ENCODE measurements around the gene JAK1.
"Not testable (repeated sequence)": the region's sequence is repeated elsewhere in the genome, so short reads cannot be mapped to it uniquely, and the experiment has no call there.

Gene JAK1

GRCh38 chr1:64922336-64922735 lies 44.0 kb downstream of the JAK1 start:
- DNase-seq = no peak

GRCh38 chr1:64921771-64922170 lies 44.6 kb downstream of the JAK1 start:
- DNase-seq = no peak

GRCh38 chr1:64920941-64921589 lies 45.3 kb downstream of the JAK1 start:
- no peak for DNase-seq

DNA sequence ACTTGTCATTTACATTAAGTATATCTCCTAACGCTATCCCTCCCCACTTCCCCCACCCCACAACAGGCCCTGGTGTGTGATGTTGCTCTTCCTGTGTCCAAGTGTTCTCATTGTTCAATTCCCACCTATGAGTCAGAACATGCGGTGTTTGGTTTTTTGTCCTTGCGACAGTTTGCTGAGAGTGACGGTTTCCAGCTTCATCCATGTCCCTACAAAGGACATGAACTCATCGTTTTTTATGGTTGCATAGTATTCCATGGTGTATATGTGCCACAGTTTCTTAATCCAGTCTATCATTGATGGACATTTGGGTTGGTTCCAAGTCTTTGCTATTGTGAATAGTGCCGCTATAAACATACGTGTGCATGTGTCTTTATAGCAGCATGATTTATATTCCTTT lies 47.2 kb downstream of the JAK1 start:
- DNase-seq = not testable (repeated sequence)

DNA sequence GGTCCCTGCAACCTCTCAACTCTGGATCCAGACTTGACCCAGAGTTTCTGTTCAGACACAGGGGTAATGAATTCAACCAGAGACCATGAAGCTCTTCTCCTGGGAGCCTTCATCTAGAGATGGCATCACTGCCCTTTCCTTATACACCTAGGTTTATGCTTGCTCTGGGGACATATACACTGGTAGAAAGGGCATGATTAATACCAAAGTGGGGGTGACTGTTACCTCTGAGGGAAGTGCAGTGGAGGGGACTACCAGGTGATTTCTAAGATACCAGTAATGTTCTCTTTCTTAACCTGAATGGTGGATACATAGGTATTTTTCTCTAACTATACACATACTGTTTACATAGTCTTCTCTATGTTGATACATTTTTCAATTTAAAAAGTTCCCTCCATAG lies 48.4 kb downstream of the JAK1 start:
- DNase-seq = no peak

GRCh38 chr1:64917328-64917861 lies 49.0 kb downstream of the JAK1 start:
- peak in 1 of 58 donors; percentile 9 for DNase-seq

DNA sequence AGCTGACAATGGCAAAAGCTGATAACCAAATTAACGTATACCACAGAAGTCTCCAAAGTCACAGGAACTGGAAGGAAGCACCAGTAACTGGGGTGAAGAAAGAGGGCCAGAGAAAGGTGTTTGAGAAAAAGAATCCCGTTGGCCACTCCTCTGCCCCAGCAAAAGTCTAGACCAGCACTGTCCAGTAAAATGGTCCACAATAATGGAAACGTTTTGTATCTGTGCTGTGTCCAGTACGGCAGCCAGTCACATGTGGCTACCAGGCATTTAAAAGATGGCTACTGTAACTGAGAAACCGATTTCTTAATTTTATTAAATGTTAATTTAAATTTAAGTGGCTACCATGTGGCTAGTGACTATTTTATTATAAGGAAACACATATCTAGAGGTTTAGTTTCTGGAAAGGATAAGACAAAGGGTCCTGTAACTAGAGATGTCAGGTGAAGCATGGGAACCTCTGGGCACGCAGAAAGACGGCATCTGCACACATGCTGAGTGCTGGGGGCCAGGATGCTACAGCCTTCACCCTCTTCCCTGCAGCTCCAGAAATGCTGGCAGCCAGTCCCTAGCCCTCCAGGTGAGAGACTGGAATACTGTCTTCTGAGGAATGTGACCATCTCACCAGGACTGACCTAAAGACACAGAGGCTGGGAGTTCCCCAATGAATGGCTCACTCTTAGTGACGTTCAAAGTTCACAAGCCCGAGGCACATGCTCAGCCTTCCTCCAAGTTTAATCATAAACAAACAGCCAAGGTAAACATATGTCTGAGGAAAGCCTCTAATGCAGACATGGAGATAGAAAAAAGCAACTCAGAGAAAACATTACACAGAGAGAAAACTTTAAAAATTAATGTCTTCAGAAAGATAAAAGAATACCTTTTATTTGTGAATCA lies 50.7 kb downstream of the JAK1 start:
- DNase-seq = no peak

DNA sequence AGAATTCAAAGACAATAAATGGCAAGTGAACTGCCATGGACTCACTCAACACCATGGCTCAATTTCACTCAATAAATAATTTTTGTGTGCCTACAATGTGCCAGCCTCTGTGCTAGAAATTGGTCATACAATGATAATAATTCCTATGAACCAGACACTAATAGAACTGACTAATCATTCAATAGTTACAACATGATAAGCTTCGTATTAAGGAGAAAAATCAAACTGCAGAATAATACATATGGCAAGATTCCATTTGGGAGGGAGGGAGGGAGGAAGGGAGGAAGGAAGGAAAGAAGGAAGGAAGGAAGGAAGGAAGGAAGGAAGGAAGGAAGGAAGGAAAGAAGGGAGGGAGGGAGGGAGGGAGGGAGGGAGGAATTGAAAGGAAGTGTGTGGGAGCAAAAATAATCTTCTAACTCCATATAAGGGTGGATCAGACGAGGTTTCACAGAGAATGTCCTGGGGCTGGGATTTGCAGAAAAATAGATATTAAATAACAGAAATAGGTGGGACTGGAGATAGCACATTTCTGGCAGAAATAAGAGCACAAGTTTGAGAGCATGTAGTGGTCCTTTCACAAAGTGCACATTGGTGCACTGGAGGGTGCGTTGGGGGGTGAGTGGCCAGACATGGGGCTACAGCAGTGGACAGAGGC lies 52.9 kb downstream of the JAK1 start:
- no peak for DNase-seq

DNA sequence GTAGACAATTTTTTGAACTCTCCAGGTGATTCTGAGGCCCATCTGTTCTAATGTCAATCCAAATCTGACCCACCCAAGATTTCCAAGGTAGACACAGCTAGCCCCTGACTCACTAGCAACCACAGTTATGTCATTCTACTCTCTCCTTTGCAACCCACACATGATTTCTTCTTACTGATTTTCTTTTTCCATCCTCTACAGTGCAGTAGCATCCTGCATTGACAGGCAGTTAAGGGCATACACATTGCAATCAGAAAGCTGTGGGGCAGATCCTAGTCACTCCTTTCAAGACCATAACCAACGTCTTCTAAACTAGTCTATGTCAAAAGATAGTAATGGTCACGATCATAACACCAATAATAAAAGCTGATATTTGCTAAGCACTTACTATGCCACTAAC lies 54.2 kb downstream of the JAK1 start:
- DNase-seq = no peak

DNA sequence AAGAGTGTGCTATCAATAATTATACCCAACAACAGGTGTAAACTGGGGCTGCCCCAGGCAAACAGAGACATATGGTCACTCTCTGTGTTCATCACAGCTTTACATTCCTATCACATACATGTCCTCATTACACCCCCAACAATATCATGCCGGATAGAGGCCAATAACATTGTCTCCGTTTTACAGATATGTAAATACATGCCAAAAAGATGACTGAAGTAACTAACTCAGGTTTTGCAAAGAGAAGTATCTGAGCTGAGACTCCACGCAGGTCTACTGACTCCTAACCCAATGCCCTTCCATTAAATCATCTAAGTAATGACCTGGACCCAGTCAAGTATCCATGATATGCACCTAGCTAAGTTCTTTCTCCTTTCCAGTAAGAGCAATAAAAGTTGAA lies 55.0 kb downstream of the JAK1 start:
- DNase-seq = no peak

DNA sequence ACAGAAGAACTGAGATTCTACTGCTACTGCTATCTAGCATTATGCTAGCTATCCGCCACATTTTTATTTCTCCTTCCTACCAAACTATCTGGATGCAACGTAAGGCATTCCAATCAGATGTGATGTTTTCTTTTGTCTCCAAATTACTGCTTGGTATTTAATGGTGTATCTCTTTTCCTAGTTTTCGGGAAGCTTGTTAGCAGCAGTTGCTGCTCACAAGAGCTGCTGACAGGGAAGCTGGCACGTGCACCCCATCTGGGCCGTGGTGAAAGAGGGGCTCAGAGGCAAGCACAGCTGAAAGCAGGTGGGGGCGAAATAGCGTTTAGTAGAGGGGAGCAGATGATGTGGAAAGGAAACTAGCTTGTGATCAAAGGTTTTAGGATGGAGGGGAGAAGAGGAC lies 57.3 kb downstream of the JAK1 start:
- peak in 3 of 58 donors; percentile 0 to 4 (median 1) for DNase-seq

GRCh38 chr1:64908575-64908974 lies 57.8 kb downstream of the JAK1 start:
- no peak for DNase-seq

GRCh38 chr1:64906447-64906846 lies 59.9 kb downstream of the JAK1 start:
- peak in 11 of 58 donors; percentile 4 to 46 (median 14) for DNase-seq

GRCh38 chr1:64903593-64903992 lies 62.8 kb downstream of the JAK1 start:
- no peak for DNase-seq

GRCh38 chr1:64901663-64902062 lies 64.7 kb downstream of the JAK1 start:
- DNase-seq = no peak

- no peak for DNase-seq
Observed at GRCh38 chr1:64900916-64901315, 65.4 kb downstream of the JAK1 start.

DNA sequence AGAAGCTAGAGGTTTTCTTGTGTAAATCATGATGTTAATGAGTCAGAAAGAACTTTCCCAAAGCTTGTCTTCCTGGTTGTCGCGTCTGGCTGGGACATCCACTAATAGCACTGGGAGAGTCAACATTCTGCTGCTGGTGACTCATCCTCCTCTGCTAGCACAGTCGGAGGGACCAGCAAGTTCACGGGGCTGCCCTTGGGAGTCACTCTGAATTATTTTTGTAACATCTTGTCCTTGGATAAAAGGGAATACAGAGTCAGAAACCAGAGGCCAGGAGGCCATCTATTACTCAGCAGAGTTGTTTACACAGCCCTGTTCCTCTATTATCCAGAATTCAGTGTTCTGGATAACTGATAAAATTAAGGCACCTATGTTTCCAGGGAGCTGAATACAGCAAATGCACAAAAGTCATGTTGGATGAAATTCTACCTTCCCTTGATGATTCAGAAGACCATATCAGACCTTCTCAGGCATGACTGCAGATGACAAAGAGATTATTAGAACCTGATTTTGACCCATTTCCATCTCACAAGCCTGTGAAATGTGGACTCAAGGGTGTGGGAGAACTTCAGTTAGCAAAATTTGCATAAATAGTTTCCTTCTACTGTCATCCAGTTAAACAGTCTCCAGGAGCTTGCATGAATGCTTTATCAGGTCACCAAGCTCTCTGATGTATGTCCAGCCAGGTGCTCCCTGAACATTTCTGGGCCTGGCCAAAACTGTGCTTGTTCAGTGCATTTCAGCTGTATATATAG lies 68.1 kb downstream of the JAK1 start:
- peak in 19 of 58 donors; percentile 3 to 51 (median 15) for DNase-seq

- no peak for DNase-seq
Observed at GRCh38 chr1:64896551-64896950, 69.8 kb downstream of the JAK1 start.

DNA sequence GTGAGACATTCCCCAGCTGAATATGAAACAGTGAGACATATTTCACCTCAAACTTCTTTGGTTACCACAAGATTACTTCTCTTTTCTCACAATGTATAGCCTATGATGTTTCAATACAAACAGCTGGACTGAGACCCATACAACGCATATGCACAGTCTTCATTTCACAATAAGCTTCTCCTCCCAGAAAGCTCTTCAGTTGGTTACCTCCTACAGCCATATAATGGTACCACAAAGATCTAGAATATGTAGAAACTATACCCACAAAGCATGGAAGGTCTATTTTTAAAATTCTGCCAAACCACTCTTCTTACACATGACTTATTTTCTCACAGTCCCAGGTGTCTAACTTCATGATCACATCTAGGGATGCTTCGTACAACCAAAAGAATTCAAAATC lies 70.8 kb downstream of the JAK1 start:
- DNase-seq = no peak

DNA sequence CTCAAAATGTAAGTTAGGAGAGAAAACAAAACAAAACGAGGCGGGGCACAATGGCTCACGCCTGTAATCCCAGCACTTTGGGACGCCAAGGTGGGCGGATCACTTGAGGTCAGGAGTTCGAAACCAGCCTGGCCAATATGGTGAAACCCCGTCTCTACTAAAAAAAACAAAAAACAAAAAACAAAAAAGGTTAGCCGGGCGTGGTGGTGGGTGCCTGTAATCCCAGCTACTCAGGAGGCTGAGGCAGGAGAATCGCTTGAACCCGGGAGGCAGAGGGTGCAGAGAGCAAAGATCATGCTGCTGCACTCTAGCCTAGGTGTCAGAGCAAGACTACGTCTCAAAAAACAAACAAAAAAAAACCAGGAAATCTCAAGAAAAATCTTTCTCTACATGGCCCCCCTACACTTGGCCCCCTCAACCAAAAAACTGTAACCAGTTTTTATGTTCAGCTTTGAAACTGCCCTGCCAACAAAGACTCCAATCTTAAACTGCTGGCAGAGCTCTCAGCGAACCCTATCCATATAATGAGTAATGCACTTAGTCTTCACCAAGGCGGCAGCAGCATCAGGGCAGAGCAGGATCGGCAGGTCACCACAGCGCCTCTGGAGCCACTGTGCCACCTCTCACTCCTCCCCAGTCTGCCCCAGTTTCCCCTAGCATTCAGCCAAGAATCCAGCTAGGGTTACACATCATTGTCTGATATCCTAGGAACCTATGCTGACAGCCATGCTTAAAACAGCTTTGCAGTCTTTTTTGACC lies 71.7 kb downstream of the JAK1 start:
- no peak for DNase-seq

Data from anterior cingulate cortex (tissue), 58 donors.